Testis (tissue), 2 donors: ENCODE data around the gene HPSE2.

Experiments
- POLR2A ChIP-seq: fragments of 450-650 bp; IDR thresholded peaks from one replicate; pipeline ENCODE4 v1.6.1; 2017; ENCODE audit warnings: antibody characterized with exemption, mild to moderate bottlenecking, moderate library complexity
- TF ChIP-seq, protein P1 (sequence below), 3 experiments: fragments of 450-650 bp in 2 of 3; fragments of 200-600 bp in 1 of 3; sonication (generic) in 1 of 3; IDR thresholded peaks; one replicate each; pipeline ENCODE4 v1.5.1; 2016 to 2019; ENCODE audit warnings: antibody characterized with exemption in 3 of 3, mild to moderate bottlenecking in 2 of 3, moderate library complexity in 1 of 3

DNA sequence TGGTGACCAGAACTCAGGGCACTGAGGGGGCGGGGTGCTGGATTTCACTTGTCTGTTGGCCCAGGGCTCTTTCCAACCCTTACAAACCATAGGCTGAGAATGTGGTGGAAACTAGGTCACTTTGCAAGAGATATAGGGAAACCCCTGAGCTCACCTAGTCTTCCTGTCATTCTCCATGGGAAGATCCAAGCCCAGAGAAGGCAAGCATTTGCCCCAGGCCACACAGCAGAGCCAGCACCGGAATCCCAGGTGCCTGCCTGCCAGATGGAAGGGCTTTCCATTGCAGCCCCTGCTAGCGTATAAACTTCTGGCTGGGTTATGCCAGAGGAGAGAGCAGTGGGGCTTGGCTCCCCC, 821.1 kb downstream of the HPSE2 start:
- TF ChIP-seq, protein P1, sequence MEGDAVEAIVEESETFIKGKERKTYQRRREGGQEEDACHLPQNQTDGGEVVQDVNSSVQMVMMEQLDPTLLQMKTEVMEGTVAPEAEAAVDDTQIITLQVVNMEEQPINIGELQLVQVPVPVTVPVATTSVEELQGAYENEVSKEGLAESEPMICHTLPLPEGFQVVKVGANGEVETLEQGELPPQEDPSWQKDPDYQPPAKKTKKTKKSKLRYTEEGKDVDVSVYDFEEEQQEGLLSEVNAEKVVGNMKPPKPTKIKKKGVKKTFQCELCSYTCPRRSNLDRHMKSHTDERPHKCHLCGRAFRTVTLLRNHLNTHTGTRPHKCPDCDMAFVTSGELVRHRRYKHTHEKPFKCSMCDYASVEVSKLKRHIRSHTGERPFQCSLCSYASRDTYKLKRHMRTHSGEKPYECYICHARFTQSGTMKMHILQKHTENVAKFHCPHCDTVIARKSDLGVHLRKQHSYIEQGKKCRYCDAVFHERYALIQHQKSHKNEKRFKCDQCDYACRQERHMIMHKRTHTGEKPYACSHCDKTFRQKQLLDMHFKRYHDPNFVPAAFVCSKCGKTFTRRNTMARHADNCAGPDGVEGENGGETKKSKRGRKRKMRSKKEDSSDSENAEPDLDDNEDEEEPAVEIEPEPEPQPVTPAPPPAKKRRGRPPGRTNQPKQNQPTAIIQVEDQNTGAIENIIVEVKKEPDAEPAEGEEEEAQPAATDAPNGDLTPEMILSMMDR (IDR thresholded peaks at IDR 0.05), result no peak
- TF ChIP-seq POLR2A, result no peak
